HUDEP-2 (cell line): ENCODE measurements around the gene HPCAL1.
A peak's percentile ranks its signal among the peaks of the same experiment; 100 is the strongest.

Experiments used
- DNase-seq, 76 experiments: peaks; one replicate each; lab custom pipeline; 2025; ENCODE audit not compliant: unreplicated experiment in 76 of 76; lab: John Stamatoyannopoulos, UW

HPCAL1 gene

DNA sequence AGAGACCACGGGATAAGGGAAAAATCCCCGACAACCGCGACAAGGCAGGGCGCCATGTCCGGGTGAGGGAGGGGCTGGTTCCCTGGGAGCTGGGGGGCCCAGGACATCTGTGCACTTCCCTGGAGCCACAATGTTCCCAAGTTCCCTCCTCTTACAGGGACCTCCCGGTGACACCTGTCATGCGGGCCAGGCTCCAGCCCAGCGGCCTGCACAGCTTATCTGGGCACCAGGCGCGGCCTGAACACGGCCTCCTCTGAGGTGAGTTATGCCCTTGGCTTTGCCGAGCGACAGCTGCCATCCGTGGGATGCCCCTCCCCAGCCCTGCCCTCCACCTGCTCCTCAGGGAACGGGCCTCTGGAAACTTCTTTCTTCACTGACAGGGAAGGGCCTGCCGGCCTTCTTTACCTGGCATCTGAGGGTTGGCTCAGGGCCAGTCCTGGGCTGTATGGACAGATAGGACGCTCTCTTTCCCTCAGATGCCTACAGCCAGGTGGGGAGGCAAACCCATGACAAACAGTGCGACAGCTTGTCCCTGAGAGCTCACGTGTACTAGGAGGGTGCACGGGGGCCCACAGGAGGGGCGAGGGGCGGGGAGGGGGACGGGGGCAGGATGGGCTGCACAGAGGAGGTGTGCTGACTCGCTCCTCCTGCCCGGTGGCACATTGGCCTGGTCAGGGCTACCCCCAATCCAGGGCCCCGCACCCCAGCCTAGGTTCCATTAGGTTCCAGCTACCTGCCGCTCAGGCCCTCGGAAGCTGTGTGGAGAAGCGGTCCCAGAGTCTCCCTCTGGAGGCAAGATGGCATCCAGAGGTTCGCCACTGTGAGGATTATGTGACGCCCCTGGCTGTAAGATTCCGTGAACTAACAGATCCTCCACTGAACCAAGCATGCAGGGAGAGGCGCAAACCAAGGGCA, 34.9 kb upstream of the HPCAL1 start:
- DNase-seq, result no peak

DNA sequence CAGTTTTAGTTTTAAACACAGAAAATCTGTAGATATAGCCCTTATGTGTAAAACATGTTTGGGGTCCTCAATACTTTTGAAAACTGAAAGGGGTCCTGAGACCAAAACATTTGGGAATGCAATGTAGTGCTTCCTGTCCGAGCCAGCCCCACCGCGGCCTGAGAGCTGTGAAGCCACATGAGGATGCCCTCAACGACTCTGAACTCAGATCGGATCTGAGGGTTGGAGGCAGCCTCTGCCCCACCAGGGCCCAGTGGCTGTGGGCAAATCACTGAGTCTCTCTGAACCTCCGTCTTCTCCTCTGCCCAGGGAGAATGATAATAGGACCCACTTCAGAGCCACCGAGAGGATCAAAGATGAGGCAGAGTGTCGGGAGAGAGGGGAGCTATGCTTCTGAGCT, 33.4 kb upstream of the HPCAL1 start:
- DNase-seq, result no peak

DNA sequence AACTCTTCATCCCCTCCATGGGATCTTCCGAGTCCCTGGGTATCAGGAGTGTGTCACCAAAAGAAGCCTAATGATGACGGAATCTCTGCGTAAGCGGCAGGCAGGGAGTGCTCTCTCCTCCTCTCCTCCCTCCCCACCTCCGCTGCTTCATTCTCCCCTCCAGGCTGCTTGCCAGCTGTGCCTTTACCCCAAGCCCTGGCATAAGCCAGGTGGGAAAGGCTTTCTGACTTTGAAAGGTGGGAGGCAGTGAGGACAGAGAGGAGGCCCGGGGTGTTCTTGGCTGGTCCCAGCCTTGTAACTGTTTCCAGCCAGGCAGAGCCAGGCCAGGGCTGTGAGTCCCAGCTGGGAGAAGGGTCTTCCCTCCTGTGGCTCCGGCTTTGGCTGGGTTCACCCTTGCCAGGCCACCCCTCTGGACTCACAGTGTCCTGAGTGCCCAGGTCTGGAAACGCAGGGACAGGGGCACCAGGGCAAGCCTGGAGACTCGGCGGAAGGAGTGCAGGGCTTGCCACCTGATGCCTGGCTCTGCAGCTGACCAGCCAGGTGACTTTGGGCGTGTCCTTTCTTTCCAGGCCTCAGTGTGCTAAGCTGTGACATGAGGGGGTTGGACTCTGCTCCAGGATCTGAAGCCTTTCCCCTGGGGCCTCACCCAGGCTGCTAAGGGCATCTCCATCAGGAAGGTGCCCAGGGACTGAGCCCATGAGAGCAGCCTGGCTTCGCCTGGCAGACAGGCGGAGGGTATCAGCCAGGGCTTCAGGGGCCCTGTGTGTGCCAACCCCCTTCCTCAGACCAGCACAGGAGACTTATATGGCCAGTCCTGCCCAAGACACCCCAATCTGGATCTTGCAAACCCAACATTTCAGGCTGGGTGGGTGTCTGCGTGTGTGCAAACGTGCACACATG, 32.7 kb upstream of the HPCAL1 start:
- DNase-seq, result no peak

DNA sequence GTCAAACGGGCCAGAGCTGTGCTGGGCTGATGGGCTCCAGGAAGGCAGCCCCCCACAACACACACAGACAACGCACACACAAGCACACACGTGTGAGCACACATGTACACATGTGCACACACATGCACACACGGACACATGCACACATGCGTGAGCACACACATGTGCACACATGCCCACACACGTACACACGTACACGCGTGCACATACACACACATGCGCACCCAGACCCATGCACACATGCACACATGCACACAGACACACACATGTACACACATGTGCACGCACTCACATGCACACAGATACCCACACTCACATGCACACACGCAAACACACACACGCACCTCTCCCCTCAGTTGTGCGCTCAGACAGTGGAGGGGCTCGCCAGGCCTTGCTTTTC, 31.2 kb upstream of the HPCAL1 start:
- no peak for DNase-seq

DNA sequence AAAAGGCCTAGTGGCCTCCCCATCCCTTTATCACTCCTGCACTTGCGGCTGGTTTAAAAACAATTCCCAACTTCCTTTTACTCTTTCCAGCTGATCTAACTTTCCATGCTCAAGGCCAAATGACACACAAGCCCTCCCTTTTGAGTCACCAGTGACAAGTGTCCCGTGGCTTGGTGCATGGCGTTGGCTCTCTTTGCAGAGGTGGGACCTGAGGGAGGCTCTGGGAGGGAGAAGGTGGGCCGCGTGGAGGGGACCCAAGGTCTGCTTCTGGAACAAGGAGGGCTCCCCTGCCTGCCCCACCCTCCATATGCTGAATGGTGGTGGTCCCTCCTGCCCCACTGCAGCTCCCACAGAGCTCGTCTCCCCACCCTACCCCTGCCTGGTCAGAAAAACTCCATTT, 30.8 kb upstream of the HPCAL1 start:
- DNase-seq, result no peak

DNA sequence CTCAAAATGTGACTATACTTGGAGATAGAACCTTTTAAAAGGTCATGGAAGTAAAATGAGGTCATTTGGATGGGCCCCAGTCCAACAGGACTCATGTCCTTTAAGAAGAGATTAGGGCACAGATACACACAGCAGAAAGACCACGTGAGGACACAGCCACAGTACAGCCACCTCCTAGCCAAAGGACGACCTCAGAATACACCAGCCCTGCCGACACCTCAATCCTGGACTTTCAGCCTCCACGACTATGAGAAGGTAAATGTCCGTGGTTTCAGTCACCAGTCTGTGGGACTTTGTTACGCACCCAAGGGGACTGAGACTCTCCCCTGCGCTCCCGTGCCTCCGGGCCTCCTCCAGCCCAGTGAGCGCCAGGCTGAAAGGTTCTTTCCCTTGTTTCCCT, 30.2 kb upstream of the HPCAL1 start:
- DNase-seq, result peak in 14 of 76 experiments; percentile 4 to 50 (median 14)

DNA sequence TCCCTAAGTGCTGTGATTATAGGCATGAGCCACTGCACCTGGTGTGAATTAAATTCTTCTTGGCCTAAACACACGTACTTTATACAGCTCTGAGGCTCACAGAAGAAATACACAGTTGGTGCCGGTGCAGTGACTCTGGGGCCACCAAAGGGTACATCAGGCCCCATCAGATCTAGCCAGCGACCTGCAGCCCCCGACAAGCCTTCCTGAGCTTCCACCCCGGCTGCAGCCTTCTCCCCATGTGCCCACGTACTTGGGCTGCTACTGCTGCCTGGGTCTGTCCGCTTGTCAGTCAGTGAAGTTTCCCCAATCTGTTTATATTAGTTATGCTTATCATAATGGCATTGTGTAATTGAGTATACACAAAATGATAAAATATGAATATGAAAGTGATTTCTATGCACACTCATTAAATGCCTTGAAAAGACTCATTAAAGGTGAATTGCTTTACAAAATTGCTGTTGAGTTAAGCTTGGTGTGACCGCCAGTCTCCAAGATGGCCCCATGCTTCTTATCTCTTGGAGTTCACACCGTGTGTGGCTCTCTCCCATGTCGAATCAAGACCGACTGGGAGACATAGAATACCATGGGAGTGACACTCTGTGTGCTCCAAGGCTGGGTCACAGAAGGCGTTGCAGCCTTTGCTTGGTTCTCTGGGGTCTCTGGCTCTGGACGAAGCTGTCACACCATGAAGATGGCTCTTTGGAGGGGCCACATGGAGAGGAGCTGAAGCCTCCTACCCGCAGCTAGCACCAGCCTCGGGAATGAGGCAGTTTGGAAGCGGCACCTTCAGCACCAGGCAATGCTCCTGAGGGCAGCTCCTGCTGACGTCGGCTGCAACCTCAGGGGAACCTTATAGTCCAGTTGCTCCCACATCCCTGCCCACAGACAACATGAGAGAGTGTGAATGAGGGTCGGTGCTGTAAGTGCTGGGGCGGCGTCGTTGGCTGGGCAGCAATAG, 29.2 kb upstream of the HPCAL1 start:
- no peak for DNase-seq

DNA sequence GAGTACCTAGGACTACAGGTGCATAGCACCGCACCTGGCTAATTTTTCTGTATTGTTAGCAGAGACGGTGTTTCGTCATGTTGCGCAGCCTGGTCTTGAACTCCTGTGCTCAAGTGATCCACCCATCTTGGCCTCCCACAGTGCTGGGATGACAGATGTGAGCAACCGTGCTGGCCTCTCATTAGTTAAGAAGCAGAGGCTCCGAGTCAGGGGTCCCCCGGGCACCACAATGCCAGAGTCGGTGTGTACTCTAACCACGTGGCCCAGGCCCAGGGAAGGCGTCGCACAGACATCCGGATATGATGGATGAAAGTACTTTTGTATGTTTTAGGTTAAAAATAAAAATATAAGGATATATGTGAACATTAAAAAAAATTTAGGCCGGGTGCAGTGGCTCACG, 28.3 kb upstream of the HPCAL1 start:
- DNase-seq, result no peak

DNA sequence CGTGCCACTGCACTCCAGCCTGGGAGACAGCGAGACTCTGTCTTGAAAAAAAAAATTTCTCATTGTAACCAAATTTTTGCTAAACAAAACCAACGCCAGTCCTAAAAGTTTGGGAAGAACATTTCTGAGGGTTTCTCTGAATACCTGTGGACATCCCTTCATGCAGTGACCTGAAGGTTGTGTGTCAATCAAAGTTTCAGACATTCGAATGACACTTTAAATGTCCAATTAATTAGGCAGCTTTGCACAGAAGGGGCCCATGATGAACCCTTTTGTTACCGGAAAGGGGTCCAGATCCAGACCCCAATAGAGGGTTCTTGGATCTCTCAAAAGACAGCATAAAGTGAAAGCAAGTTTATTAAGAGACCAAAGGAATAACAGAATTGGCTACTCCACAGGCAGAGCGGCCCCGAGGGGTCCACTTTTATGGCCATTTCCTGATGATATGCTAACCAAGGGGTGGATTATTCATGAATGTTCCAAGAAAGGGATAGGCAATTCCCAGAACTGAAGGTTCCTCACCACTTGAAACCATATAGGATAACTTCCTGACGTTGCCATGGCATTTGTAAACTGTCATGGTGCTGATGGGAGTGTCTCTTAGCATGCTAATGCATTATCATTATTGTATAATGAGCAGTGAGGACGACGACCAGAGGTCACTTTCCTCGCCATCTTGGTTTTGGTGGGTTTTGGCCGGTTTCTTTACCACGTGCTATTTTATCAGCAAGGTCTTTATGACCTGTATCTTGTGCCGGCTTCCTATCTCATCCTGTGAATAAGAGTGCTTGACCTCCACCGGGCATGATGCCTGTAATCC, 27.5 kb upstream of the HPCAL1 start:
- DNase-seq, result no peak

DNA sequence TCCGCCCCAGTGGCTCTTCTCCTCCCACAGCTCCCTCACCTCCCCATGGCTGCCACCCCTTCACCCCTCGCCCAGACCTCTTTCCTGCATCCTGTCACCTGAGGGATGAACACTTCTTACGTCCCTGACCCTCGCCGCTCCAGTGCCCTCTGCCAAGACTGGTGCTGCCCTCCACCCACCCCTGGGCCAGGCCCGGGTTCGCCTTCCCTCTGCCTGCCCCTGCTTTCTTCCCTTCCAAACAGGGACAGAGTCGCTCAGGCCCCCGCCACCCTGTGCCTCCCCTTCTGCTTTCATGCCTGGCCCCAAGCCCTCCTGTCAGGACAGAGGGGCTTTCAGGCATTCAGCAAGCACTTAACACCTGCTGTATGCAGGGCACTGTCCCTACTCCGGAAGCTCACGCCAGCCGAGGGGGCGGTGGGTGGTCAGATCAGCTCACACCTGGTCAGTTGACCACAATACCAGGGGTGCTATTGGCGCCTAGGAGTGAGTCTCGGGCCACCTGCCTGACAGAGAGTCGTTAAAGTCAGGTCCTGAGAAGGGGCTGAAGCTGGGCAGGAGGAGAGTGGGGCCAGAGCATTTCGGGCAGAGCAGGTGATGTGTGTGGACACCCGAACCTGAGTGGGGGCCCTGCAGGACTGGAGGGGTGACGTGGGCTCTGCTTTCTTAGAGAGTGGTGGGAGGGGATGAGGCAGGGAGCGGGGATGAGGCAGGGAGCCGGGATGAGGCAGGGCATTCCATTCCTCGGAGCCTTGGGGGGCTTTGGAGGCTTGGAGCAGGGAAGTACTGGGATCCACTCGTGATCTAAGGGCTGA, 26.0 kb upstream of the HPCAL1 start:
- DNase-seq, result no peak

DNA sequence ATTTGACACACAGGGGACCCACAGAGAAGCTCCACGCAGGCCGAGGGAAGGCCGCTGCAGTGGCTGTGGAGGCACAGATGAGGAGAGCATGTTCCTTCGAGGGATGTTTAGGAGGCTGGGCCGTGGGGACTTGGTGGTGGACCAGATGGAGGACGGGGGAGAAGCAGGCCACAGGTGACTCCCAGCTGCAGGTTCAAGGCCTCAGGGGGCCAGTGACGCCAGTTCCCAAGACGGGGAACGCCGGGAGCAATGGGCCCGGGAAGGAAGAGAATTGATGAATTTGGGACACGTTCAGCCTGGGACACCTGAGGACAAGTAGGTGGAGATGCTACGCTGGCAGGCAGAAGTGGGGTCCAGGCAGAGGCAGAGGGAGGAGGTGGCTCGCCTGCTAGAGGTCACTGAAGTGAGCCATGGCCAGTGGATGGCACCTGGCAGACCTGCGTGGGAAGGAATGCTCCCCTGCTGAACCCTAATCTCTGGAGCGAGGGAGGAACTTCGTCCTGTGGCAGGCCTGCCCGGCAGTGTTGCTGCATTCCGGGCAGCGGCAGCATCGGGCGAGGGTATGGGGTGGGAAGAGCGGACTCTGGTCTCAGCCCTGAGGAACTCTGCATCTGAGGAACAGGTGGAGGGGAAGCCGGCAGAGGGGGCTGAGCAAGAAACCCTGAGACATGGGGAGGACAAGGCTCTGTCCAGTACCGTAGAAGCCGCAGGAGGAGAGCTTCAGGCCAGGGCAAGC, 25.2 kb upstream of the HPCAL1 start:
- no peak for DNase-seq

DNA sequence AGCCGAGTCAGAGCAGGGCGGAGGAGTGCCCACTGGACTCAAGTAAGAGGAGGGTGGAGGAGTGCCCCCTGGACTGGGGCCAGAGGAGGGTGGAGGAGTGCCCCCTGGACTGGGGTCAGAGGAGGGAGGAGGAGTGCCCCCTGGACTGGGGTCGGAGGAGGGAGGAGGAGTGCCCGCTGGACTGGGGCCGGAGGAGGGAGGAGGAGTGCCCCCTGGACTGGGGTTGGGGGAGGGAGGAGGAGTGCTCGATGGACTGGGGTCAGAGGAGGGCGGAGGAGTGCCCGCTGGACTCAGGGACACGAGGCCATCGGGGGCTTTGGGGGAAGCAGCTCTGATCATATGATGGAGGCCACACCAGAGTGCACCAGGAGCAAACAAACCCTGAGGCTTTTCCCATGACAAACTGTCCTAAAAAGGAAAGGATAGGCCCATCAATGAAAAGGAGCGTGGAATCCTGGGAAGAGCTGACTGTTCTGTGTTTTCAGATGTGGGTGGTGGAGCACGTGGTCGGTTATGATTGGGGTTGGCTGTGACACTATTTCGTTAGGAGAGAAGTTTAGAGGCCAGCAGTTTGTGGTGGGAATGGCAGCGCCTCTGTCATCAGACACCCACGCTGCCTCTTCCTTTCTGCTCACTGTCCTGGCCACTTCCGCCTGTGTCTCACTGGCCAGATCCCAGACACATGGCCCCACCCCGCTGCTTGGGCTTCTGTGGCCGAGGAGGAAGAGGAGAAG, 24.5 kb upstream of the HPCAL1 start:
- DNase-seq, result peak in 8 of 76 experiments; percentile 10 to 64 (median 30)

DNA sequence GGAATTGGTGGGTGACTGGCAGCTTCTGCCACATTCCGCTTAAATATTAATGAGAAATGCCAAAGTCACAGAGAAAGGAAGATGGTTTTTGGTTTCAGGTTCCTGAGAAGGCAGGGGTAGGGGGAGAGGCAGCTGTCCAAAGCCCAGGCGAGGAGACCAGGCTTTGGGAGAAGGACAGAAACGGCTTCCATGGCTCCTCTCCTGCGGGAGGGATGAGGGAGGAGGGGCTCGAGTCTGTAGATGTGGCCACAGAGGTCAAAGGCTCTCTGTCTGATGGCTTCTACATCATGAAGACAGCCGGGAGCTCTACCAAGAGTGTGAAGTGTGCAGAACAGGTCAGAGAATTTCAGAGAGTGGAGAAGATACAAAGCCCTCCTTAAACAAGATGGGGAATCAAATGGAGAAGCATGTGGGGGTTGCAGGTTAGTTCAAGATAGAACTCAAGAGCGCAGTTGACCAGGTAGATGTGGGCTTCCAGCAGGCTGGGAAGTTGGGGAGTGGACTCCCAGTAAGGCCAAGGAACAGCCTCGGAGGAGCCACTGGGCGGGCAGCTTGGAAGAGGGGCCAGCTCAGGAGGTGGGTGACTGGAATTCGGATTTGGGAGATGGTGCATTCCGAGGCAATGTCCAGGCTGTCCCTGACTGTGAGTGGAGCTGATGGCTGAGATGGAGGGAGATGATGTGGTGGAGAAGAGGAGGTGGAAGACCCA, 23.8 kb upstream of the HPCAL1 start:
- DNase-seq, result no peak

DNA sequence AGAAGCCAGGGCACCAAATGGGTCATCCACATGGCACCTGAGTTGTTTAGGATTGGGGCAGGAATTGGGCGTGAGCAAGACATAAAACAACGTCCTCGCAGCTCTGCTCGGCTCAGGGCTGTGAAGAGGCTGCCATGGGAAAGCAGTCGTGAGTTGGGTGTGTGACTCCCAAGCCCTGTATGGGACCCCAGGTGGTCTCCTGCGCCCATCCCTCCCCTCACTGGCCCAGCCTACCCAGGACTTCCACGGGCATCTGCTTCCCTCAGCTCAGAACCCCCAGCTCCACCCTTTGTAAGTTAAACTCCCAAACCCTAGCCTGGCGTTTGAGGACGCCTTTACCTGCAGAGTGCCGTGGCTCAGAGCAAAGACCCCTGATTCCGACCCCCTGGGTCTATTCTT, 23.2 kb upstream of the HPCAL1 start:
- no peak for DNase-seq

DNA sequence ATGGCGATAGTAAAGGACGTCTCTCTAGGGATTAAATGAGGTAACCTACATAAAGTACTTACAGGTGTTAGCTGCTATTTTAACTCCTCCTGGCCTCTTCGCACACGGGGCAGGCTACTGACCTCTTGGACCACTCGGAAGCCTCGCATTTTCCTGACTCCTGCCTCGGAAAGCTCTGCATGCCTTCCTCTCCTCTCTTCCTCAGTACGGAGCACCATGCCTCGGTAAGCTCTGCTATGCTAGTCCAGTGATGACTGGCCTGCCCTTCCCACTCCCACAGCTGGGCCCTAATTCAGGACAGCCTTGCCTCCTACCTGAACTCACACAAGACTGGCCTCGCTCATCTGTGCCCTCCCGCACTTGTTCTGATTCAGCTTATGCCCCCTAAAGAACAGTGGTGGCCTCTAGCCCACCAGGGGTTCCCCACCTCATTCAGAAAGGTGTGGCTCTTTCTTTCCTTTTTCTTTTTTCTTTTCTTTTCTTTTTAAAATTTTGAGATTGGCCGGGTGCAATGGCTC, 22.7 kb upstream of the HPCAL1 start:
- DNase-seq, result no peak

DNA sequence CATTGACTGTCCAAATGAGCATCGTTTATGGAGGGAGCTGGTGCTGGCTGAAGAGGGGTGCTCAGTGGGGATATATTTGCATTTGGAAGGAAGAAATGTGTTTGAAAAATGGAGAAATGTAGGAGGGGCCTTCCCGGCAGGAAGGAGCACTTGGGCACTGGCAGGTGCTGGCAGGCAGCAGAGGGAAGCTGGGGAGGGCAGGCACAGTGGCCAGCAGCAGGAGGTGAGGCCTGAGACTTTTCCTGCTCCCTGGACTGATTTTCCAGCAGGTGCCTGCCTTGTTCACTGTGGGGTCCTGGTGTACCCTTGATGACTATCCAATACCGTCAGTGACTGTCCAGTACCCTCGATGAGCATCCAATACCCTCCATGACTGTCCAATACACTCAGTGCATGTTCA, 20.8 kb upstream of the HPCAL1 start:
- no peak for DNase-seq

DNA sequence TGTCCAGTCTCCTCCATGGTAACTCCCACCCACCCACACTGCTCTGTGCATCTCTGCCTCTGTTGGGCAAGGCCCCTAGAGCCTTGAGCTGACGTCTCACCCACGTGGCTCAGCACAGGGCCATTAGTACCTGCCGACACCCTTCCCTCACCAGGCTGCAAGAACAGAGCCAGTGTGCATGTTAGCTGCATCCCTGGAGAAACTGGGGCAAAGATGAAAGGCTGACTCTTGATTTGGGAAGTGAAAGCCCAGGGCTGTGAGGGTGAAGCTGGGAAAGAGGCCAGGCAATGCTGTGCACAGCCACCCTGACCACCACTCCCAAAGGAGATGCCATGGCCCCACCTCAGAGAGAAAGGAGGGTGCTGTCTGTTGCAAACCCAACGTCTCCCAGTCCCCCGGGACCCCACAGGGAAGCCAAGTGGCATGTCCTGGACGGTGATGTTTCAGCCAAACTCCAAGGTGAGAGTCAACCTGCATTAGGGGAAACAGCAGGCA, 20.0 kb upstream of the HPCAL1 start:
- DNase-seq, result no peak
